ENCODE measurements around the gene CLDN1.

Gene CLDN1

DNA sequence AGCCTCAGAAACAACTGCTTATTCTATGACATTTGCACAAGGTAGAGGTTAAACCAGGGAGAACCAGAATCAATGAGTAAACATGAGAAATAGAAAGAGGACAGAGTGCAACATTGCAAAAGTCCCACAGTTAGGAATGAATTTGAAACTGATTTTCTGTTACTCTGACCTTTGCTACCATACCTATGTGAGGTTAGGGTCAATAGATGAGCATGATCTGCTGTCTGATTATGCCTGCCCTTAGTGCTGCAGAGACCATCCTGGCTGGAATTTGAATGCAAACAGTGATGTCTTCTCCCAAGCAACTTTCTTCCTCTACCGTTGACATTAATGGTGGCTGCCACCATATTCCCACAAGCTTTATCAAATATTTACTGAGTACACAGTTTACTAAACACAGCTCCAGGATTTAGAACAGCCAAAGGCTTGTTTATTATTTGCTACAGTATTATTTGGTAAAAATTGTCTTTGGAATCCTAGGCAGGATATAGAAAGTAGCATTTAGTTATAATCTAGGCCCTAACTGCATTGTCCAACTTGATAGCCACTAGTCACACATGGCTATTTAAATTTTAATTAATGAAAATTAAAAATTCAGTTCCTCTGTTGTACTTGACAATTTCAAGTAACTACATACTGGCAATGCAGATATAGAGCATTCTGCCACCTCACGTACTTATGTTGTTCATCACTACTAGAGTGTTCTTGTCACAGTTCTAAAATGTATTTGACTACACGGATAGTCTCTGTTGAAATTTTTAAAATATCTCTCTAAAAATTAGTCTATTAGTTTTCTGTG lies 8.9 kb upstream of the CLDN1 start:
- no peak for DNase-seq

- DNase-seq = no peak
Measured at GRCh38 chr3:190326930-190327329, 4.7 kb upstream of the CLDN1 start.

DNA sequence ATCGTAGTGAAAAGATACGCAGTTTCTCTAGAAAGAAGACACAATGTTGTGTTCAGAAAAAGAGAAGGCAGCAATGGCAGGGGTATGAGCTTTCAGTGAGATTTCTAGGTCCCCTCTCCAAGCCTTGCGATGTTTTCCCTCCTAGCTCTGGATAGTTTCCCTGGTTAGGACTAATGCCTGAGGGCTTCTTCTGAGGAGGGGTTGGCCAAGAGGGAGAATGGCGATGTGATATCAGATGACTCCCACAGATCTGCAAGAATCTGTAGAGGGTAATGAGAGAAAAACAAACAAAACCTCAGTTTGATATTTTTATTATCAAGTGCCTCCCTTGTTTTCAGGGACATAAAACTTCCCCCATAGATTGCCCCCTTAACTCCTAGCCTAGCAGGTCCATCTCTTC lies 4.1 kb upstream of the CLDN1 start:
- DNase-seq = no peak

DNA sequence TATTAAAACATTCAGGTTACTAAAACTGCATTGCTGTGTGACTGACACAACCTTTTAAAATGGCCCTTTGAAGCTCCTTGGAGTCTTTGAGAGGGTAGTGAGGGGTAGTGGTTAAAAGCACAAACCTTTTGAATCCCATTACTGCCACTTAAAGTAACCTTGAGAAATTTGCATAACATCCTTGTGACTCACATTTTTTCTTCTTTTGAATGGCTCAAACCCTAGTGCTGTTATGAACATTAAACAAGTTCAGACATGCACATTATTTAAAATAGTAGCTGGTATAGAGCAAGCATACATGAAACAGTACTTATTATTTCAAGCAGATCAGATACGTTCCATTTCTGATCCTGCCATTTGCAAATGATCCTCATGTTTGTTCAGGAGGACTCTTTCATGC lies 3.7 kb upstream of the CLDN1 start:
- DNase-seq = no peak

GRCh38 chr3:190323246-190323626 lies 990 bp upstream of the CLDN1 start:
- DNase-seq = no peak

DNA sequence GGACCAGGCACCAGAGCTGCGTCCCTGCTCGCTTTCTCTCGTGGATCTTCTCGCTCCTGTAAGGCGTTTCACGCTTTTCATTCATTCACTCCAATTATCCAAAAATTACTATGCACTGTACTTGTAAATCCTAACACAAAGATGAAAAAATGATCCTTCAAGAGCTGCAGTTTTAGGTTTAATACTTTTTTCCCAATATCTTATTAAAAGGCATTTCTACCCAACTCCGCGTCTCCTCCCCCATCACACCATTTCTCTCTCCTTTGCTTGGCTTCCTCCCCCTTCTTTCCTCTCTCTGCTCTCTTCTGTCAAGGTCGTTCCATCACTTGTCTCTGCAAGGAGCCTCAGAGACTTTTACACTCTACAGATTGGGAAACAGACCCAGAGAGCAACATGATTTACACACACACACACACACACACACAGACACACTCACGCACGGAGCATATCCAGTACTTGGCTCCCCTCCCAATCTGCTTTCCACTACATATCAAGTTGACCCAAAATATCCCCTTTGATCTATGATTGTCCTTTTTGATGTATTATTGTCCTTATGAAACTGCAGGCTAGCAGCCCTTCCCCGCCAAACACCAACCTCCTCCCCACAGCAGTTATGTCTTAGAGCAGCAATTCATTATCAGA lies 479 bp upstream of the CLDN1 start:
- DNase-seq = no peak

DNA sequence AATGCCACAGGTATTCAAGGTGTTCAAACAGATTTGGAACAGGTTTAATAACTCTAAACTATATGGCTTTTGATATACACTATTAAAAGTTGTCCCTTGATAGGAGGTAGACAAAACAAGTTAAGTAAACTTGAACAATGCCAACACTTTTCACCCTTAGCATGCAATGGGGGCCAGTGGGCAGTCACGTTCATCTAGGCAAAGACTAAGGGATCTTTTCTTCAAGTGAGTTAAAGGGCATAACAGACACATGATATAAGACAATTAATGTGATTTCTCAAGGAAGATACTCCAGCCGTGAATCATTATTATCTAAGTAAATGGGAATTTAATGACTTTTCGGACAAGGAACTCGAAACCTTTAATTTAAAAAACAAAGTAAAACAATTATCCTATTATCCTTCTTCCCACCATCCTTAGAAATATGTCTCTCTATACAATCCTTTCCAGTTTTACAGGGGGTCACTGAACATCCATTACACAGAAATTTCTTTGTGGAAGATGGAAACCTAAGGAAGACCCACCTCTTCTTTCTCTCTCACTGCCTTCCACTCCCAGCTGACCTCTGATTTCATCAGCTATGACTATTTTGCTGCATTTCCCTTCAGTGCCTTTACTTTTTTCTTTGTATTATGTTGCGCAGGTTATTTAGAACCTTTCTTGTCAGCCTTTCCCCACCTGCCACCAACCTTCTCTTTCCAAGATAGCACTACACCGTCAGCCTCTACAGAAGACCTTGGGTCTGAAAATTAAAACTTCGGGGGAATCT lies 1.5 kb downstream of the CLDN1 start:
- no peak for DNase-seq

GRCh38 chr3:190319660-190320059 lies 2.6 kb downstream of the CLDN1 start:
- no peak for DNase-seq

- DNase-seq = no peak
Measured at GRCh38 chr3:190318666-190319065, 3.6 kb downstream of the CLDN1 start.

- DNase-seq = no peak
Measured at GRCh38 chr3:190314741-190315140, 7.5 kb downstream of the CLDN1 start.

GRCh38 chr3:190309414-190309813 lies 12.8 kb downstream of the CLDN1 start:
- DNase-seq = no peak

DNA sequence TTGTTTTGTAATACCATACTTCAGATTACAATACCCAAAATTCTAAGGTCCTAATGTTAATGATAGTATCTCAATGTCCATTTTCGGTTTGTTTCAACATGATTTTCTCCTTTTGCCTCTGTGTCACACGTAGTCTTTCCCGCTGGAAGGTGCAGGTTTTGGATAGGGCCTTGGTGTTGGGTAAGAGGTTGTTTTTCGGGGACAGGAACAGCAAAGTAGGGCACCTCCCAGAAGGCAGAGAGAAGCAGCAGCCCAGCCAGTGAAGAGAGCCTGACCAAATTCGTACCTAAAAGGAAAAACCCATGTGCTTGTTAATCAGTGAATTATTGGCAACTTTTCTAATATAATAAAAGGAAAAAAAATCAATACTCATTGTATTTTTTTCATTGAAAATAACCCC lies 14.1 kb downstream of the CLDN1 start:
- DNase-seq = no peak

GRCh38 chr3:190307164-190307545 lies 15.1 kb downstream of the CLDN1 start:
- DNase-seq = no peak

- peak; percentile 76 for DNase-seq
Measured at GRCh38 chr3:190306513-190307163, 15.6 kb downstream of the CLDN1 start.

- no peak for DNase-seq
Measured at GRCh38 chr3:190306026-190306425, 16.2 kb downstream of the CLDN1 start.

DNA sequence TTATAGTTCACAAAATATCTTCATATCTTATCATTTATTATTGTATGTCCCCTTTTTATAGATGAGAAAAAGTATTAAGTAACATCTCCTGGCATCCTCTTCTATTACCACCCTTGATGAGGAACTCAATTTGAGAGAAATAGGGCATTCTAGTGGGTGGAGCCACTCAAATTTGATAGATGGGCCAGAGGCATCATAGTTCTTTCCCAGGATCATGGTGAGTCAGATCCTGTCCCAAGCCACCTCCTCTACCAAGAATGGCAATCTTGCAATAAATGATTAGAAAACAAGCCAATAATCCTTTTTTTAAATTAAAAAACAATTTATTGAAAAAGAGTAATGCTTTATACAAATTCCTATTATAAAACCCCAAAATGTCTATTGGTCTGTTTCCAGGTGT lies 16.8 kb downstream of the CLDN1 start:
- no peak for DNase-seq

- DNase-seq = no peak
Measured at GRCh38 chr3:190303884-190304283, 18.4 kb downstream of the CLDN1 start.

GRCh38 chr3:190302212-190302867 lies 19.9 kb downstream of the CLDN1 start:
- DNase-seq = no peak

DNA sequence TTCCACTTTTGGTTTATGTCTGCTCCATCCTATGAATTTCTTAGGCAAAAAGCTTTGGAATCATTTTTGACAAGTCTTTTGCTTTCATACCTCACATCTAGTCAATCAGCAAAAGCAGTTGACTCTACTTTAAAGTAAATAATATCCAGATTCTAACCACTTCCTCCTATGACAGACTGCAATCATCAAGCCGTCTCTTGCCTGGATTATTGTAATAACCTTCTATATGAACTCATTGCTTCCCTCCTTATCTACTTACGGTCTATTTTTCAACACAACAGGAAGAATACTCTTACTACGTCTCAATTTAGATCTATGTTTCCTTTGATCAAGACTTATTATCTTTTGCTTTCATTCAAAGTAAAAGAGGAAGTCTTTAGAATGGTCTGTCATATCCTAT lies 20.7 kb downstream of the CLDN1 start:
- no peak for DNase-seq

DNA sequence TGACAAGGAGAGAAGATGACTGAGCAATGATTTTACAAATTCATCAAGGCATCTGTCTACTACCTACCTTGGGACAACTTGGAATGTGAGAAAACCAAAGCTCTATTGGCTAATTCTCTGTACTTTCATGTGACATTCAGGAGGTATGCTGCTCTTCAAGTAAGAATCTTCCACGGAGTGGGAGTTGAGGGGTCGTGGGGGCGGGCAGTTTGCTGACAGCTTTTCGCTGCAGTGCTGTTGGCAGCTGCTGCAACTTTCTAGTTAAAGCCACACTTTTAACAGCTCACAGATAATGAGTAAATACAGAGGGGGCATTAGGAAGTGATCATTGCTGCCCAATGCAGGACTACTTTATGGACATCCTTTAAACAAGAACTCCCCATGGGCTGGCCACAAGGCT lies 22.3 kb downstream of the CLDN1 start:
- no peak for DNase-seq

GRCh38 chr3:190294030-190294429 lies 28.2 kb downstream of the CLDN1 start:
- DNase-seq = no peak

DNA sequence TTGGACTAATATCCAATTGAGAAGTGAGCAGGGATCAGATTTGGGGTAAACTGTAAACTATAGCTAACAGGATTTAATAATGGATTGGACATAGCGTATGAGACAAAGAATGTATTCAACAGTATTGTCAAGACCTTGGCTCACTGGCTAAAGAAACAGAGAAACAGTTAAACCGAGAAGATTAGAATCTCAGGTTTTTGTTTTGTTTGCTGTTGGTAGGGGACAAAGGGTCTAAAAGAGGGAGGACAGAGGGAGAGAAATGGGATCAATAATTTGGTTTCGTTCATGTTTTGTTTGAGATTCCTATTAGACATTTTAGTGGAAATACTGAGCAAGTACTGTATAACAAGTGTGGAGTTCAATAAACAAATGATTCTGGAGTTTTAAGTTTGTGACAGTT lies 28.6 kb downstream of the CLDN1 start:
- no peak for DNase-seq

- no peak for DNase-seq
Measured at GRCh38 chr3:190291994-190292584, 30.2 kb downstream of the CLDN1 start.

Data from SHP77 treated with DMSO at 0.1 percent for 48 hours (cell line).